Measurements from ENCODE around the gene GYS2.

- TF ChIP-seq, protein P1, sequence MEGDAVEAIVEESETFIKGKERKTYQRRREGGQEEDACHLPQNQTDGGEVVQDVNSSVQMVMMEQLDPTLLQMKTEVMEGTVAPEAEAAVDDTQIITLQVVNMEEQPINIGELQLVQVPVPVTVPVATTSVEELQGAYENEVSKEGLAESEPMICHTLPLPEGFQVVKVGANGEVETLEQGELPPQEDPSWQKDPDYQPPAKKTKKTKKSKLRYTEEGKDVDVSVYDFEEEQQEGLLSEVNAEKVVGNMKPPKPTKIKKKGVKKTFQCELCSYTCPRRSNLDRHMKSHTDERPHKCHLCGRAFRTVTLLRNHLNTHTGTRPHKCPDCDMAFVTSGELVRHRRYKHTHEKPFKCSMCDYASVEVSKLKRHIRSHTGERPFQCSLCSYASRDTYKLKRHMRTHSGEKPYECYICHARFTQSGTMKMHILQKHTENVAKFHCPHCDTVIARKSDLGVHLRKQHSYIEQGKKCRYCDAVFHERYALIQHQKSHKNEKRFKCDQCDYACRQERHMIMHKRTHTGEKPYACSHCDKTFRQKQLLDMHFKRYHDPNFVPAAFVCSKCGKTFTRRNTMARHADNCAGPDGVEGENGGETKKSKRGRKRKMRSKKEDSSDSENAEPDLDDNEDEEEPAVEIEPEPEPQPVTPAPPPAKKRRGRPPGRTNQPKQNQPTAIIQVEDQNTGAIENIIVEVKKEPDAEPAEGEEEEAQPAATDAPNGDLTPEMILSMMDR (IDR thresholded peaks at IDR 0.05), result no peak
- no peak for TF ChIP-seq POLR2A (IDR thresholded peaks at IDR 0.05)
- no peak for TF ChIP-seq POLR2AphosphoS5 (IDR thresholded peaks at IDR 0.05)
Observed at GRCh38 chr12:21647179-21647578, 42.5 kb upstream of the GYS2 start.
